CD14-positive monocyte (primary cell): ENCODE data around the gene AGFG1. TPM values are rescaled to one million over a fixed set of nuclear protein-coding genes. Genes with fewer than 3 reads are reported as not detected.

Source experiments
- DNase-seq, 3 donors: peaks; one replicate each; pipeline ENCODE4 v3.0.0-alpha.2; 2011 to 2022
- H2AFZ ChIP-seq: 2 replicates; pipeline ENCODE4 v1.6.0; 2012; ENCODE audit warnings: mild to moderate bottlenecking, low read depth, low read length, inconsistent platforms; ENCODE audit not compliant: insufficient read depth, poor library complexity, severe bottlenecking
- H3K27ac ChIP-seq, 2 donors: 1 replicate in 1 of 2; 2 replicates in 1 of 2; pipeline ENCODE4 v1.5.1; 2012 to 2013; ENCODE audit warnings: low read length in 2 of 2, control low read depth in 1 of 2, inconsistent platforms in 1 of 2, low read depth in 1 of 2, mild to moderate bottlenecking in 1 of 2
- H3K27me3 ChIP-seq, 2 donors: one replicate each; pipeline versions ENCODE4 v1.6.0 to v1.6.1; 2011 to 2013; ENCODE audit warnings: low read length in 2 of 2; ENCODE audit not compliant: control insufficient read depth in 2 of 2, insufficient read depth in 2 of 2
- H3K36me3 ChIP-seq, 2 donors: replicated peaks in 1 of 2; 1 replicate in 1 of 2; 2 replicates in 1 of 2; pipeline versions ENCODE4 v1.5.1 to v1.6.1; 2012 to 2013; ENCODE audit warnings: low read length in 2 of 2, control low read depth in 1 of 2, inconsistent platforms in 1 of 2, mild to moderate bottlenecking in 1 of 2; ENCODE audit not compliant: insufficient read depth in 2 of 2, control insufficient read depth in 1 of 2
- H3K4me1 ChIP-seq, 2 donors: 1 replicate in 1 of 2; 2 replicates in 1 of 2; pipeline versions ENCODE4 v1.5.1 to v1.6.1; 2012 to 2013; ENCODE audit warnings: low read length in 2 of 2, control low read depth in 1 of 2, inconsistent platforms in 1 of 2, mild to moderate bottlenecking in 1 of 2, moderate library complexity in 1 of 2; ENCODE audit not compliant: insufficient read depth in 2 of 2, control insufficient read depth in 1 of 2
- H3K4me2 ChIP-seq: replicated peaks from 2 replicates; pipeline ENCODE3; 2012; ENCODE audit warnings: low read length, moderate library complexity, mild to moderate bottlenecking; ENCODE audit not compliant: poor library complexity, severe bottlenecking; ENCODE audit errors: extremely low read depth
- H3K4me3 ChIP-seq, 3 experiments: fragments of 200-600 bp in 1 of 3; sonication (generic) in 1 of 3; replicated peaks in 1 of 3; 1 replicate in 2 of 3; 2 replicates in 1 of 3; pipeline ENCODE4 v1.5.1; 2011 to 2013; ENCODE audit warnings: low read length in 3 of 3, mild to moderate bottlenecking in 3 of 3, control low read depth in 2 of 3, low read depth in 2 of 3, inconsistent platforms in 1 of 3, moderate library complexity in 1 of 3
- H3K79me2 ChIP-seq: 2 replicates; pipeline ENCODE4 v1.6.0; 2012; ENCODE audit warnings: mild to moderate bottlenecking, control low read depth, inconsistent platforms, low read length, moderate library complexity; ENCODE audit not compliant: insufficient read depth
- H3K9ac ChIP-seq: 2 replicates; pipeline ENCODE4 v1.6.0; 2017; ENCODE audit warnings: low read length, mild to moderate bottlenecking; ENCODE audit not compliant: insufficient read depth, poor library complexity, severe bottlenecking
- H3K9me3 ChIP-seq, 2 donors: replicated peaks in 1 of 2; 1 replicate in 1 of 2; 2 replicates in 1 of 2; pipeline versions ENCODE4 v1.5.1 to v1.6.1; 2012 to 2013; ENCODE audit warnings: low read length in 2 of 2, control low read depth in 1 of 2; ENCODE audit not compliant: control insufficient read depth in 1 of 2, insufficient read depth in 1 of 2
- H4K20me1 ChIP-seq: 2 replicates; pipeline ENCODE4 v1.6.0; 2012; ENCODE audit warnings: mild to moderate bottlenecking, low read length, control low read depth, moderate library complexity; ENCODE audit not compliant: insufficient read depth
- H3K27ac Mint-ChIP-seq, 7 donors: one replicate each; pipeline ENCODE4 v1.8.0; 2020; ENCODE audit warnings: mild to moderate bottlenecking in 7 of 7, mixed read lengths in 7 of 7, moderate library complexity in 6 of 7, inconsistent platforms in 2 of 7
- H3K27me3 Mint-ChIP-seq, 3 donors: one replicate each; pipeline ENCODE4 v1.8.0; 2021 to 2022; ENCODE audit warnings: low read depth in 3 of 3, mild to moderate bottlenecking in 3 of 3, mixed read lengths in 3 of 3, moderate library complexity in 3 of 3, inconsistent platforms in 1 of 3
- H3K36me3 Mint-ChIP-seq, 2 donors: one replicate each; pipeline ENCODE4 v1.8.0; 2020; ENCODE audit warnings: mixed read lengths in 2 of 2, inconsistent platforms in 1 of 2, mild to moderate bottlenecking in 1 of 2
- H3K4me1 Mint-ChIP-seq: one replicate; pipeline ENCODE4 v1.8.0; 2020; ENCODE audit warnings: mild to moderate bottlenecking, mixed read lengths
- H3K4me3 Mint-ChIP-seq, 2 donors: one replicate each; pipeline ENCODE4 v1.8.0; 2020; ENCODE audit warnings: mild to moderate bottlenecking in 2 of 2, mixed read lengths in 2 of 2, moderate library complexity in 1 of 2
- H3K9me3 Mint-ChIP-seq, 7 donors: one replicate each; pipeline ENCODE4 v1.8.0; 2020 to 2022; ENCODE audit warnings: mixed read lengths in 7 of 7, mild to moderate bottlenecking in 6 of 7, moderate library complexity in 6 of 7, inconsistent platforms in 2 of 7
- WGBS: methylation state at CpG from one replicate; pipeline ENCODE4 v1.1.5; 2013; ENCODE audit warnings: missing lambda C conversion rate; ENCODE audit not compliant: insufficient coverage; 5-methylcytosine and 5-hydroxymethylcytosine counted together
- intact Hi-C, 2 donors: fragments of 100-400 bp; cut with micrococcal nuclease; formaldehyde crosslinking; loops; one replicate each; pipeline versions ENCODE4 v1.15.0 to v1.15.1; 2023
- polyA minus RNA-seq: library from RNA; depleted of rRNA, polyadenylated mRNA; stranded (reverse); fragments of >200 nt; gene quantifications from 2 replicates; pipeline ENCODE4 v1.2.3, GENCODE V29; 2012
- polyA plus RNA-seq, 3 donors: library from polyadenylated mRNA; depleted of rRNA in 1 of 3; unstranded in 2 of 3; stranded (reverse) in 1 of 3; fragments of 300-500 nt in 2 of 3; fragments of >200 nt in 1 of 3; fragmentation: Illumina TruSeq in 2 of 3; gene quantifications; 1 replicate in 2 of 3; 2 replicates in 1 of 3; pipeline ENCODE4 v1.2.3, GENCODE V29; 2012 to 2021
- total RNA-seq, 12 experiments: library from RNA in 1 of 12; stranded (reverse) in 1 of 12; fragments of 120-200 nt in 1 of 12; gene quantifications; one replicate each; pipeline ENCODE4 v1.2.4 and lab custom pipeline; 2013 to 2026; ENCODE audit warnings: mixed read lengths in 6 of 12, inconsistent platforms in 1 of 12
- TF ChIP-seq, protein P1 (sequence below): fragments of 200-600 bp; IDR thresholded peaks from one replicate; pipeline ENCODE4 v1.8.0; 2022; ENCODE audit warnings: antibody characterized with exemption, mild to moderate bottlenecking

AGFG1 gene, protein sequence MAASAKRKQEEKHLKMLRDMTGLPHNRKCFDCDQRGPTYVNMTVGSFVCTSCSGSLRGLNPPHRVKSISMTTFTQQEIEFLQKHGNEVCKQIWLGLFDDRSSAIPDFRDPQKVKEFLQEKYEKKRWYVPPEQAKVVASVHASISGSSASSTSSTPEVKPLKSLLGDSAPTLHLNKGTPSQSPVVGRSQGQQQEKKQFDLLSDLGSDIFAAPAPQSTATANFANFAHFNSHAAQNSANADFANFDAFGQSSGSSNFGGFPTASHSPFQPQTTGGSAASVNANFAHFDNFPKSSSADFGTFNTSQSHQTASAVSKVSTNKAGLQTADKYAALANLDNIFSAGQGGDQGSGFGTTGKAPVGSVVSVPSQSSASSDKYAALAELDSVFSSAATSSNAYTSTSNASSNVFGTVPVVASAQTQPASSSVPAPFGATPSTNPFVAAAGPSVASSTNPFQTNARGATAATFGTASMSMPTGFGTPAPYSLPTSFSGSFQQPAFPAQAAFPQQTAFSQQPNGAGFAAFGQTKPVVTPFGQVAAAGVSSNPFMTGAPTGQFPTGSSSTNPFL
- 80.8 TPM for total RNA-seq (2013)
- polyA plus RNA-seq, result 10 to 100 TPM; 17.3 to 76.1 (median 56.9) TPM
- 56.1 and 81.8 TPM in 2 replicates for polyA minus RNA-seq
- 147 to 325 (median 265) reads per million in 11 experiments for total RNA-seq (lab: John Stamatoyannopoulos, UW)

DNA sequence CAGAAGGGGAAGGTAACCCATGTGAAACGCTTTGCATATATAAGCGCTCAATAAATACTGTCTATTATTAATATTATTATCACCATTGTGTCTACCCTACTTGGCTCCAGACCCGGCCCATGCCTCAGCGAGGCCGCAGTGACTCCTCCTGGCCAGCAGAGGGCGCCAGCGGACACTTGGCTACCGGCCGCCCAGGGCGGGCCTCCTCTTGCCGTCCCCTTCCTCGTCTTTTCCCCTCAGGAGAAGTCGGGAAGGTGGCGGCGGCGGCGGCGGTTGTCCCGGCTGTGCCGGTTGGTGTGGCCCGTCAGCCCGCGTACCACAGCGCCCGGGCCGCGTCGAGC is at the start of gene AGFG1:
Gene AGFG1 (plus strand): TSS at position 233 of the 341 bp plus-strand sequence. CDS start 266 bp downstream, outside the sequence.
- peak within 1 kb of the TSS; percentile 68 to 90 for H3K27ac ChIP-seq
- H3K4me3 ChIP-seq, result peak within 1 kb of the TSS; percentile 74 to 97 (median 92)
- H3K36me3 ChIP-seq, result no peaks in the 10 kb centered on the region
- TF ChIP-seq, protein P1, sequence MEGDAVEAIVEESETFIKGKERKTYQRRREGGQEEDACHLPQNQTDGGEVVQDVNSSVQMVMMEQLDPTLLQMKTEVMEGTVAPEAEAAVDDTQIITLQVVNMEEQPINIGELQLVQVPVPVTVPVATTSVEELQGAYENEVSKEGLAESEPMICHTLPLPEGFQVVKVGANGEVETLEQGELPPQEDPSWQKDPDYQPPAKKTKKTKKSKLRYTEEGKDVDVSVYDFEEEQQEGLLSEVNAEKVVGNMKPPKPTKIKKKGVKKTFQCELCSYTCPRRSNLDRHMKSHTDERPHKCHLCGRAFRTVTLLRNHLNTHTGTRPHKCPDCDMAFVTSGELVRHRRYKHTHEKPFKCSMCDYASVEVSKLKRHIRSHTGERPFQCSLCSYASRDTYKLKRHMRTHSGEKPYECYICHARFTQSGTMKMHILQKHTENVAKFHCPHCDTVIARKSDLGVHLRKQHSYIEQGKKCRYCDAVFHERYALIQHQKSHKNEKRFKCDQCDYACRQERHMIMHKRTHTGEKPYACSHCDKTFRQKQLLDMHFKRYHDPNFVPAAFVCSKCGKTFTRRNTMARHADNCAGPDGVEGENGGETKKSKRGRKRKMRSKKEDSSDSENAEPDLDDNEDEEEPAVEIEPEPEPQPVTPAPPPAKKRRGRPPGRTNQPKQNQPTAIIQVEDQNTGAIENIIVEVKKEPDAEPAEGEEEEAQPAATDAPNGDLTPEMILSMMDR, result peak; percentile 96
- 0% methylated on average over 26 of the region's 28 CpGs for WGBS
- Mint-ChIP-seq H3K9me3 (peaks cover 0 to under 1% (median 0%) of the 10 kb centered on the region in 7 donors), H3K27ac (peak within 1 kb of the TSS; percentile 33 to 96 (median 88)), H3K36me3 (peaks cover 6 to 9% of the 10 kb centered on the region in 2 donors), H3K4me1 (peaks cover 34% of the 10 kb centered on the region), H3K4me3 (peak within 1 kb of the TSS; percentile 93 to 97), H3K27me3 (peaks cover 0 to 2% (median 0%) of the 10 kb centered on the region in 3 donors)
- H4K20me1 ChIP-seq, result peaks cover 40% of the 10 kb centered on the region
- peaks cover 53% of the 10 kb centered on the region for H3K79me2 ChIP-seq
- peak within 1 kb of the TSS; percentile 65 for H2AFZ ChIP-seq
- intact Hi-C loops, result loop anchor here (5.0 to 10.0 kb wide), 2 partner anchors 105 to 107 kb away; no protein-coding TSS in a partner anchor
- peak within 1 kb of the TSS; percentile 77 for H3K4me2 ChIP-seq
- no peaks in the 10 kb centered on the region for H3K27me3 ChIP-seq
- H3K4me1 ChIP-seq, result peaks cover 28 to 35% of the 10 kb centered on the region in 2 donors
- peak; percentile 74 to 80 (median 76) for DNase-seq
- no peaks in the 10 kb centered on the region for H3K9me3 ChIP-seq
- peak within 1 kb of the TSS; percentile 94 for H3K9ac ChIP-seq

DNA sequence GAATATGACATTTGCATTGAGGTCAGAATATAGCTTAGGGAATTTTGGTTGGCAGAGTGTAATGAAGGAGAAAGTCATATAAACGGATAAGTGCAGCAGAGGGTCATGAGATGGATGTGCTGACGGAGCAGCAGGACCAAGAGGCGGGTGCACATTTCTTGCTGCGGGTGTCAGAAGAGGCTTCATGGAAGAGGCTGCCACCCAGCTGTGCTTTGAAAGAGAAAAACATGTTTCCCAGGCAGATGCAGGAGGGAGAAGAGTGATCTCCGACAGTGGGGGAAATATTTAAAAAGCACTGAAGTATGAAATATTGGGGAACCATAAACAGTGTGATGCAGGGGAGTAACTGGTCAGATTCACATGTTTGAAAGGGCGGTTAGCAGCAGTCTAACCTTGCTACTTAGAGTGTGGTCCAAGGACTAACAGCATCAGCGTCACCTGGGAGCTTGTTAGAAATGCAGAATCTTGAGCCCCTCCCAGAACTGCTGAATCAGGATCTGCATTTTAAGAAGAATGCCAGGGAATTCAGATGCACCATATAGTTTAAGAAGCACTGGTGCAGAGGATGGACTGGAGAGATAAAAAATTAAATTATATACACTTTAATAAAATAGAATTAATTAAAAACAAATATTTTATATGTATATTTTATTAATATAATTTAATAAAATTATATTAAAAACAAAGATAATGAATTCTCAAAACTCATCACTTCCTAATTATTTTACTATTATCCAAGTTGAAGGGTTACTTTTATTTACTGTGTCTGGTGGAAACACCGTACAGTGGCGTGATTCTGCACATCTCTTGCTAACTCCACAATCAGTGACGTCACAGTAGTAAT is 48.1 kb upstream of the AGFG1 start:
- TF ChIP-seq, protein P1, result no peak
- 100% methylated on average over 6 of the region's 10 CpGs for WGBS
- no peak overlapping the region for H3K9ac ChIP-seq
- Mint-ChIP-seq H3K27me3 (peaks cover 4 to 20% (median 5%) of the 10 kb centered on the region in 3 donors), H3K4me3 (no peak overlapping the region), H3K27ac (peak overlapping the region in 1 of 7 donors; percentile 30), H3K9me3 (peaks cover 0 to 3% (median 2%) of the 10 kb centered on the region in 7 donors), H3K36me3 (no peaks in the 10 kb centered on the region), H3K4me1 (peaks cover 21% of the 10 kb centered on the region)
- H2AFZ ChIP-seq, result no peak overlapping the region
- no peak overlapping the region for H3K27ac ChIP-seq
- DNase-seq, result no peak
- no peak overlapping the region for H3K4me2 ChIP-seq
- H3K4me3 ChIP-seq, result no peak overlapping the region
- H3K79me2 ChIP-seq, result no peaks in the 10 kb centered on the region
- no peaks in the 10 kb centered on the region for H4K20me1 ChIP-seq
- H3K36me3 ChIP-seq, result no peaks in the 10 kb centered on the region
- no peaks in the 10 kb centered on the region for H3K9me3 ChIP-seq
- peaks cover 8 to 32% of the 10 kb centered on the region in 2 donors for H3K4me1 ChIP-seq
- intact Hi-C loops, result no loop called here
- H3K27me3 ChIP-seq, result no peaks in the 10 kb centered on the region
